ENCODE results near the gene ARL5A.

DNA sequence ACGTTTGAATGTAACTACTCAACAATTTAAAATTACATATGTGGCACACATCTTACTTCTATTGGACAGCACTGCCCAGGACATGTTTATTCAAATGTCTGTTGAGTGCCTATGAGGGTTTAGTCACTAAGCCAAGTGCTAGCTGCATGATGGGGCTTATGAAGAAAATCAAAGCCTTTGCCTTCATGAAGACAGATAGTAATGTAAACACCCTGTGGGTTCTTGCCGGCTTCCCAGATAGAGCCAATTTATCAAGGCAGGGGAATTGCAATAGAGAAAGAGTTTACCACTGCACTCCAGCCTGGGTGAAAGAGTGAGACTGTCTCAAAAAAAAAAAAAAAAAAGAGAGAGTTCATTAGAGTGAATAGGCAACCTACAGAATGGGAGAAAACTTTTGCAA is 50.3 kb downstream of the ARL5A start:
- TF ChIP-seq SMARCC2 (IDR thresholded peaks at IDR 0.05; ENCODE audit: low read depth), result no peak
- TF ChIP-seq, protein P1, sequence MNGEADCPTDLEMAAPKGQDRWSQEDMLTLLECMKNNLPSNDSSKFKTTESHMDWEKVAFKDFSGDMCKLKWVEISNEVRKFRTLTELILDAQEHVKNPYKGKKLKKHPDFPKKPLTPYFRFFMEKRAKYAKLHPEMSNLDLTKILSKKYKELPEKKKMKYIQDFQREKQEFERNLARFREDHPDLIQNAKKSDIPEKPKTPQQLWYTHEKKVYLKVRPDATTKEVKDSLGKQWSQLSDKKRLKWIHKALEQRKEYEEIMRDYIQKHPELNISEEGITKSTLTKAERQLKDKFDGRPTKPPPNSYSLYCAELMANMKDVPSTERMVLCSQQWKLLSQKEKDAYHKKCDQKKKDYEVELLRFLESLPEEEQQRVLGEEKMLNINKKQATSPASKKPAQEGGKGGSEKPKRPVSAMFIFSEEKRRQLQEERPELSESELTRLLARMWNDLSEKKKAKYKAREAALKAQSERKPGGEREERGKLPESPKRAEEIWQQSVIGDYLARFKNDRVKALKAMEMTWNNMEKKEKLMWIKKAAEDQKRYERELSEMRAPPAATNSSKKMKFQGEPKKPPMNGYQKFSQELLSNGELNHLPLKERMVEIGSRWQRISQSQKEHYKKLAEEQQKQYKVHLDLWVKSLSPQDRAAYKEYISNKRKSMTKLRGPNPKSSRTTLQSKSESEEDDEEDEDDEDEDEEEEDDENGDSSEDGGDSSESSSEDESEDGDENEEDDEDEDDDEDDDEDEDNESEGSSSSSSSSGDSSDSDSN (IDR thresholded peaks at IDR 0.05; ENCODE audit: borderline replicate concordance in 1 of 2, low read depth in 2 of 2, low read length in 2 of 2), result no peak

Data from K562 (cell line).